ENCODE results near the gene SHISAL1. TPM values are rescaled to one million over a fixed set of nuclear protein-coding genes. Genes with fewer than 3 reads are reported as not detected.

The SHISAL1 gene
- total RNA-seq, 4 donors from 2014 or later: 0.47 to 1.9 (median 0.75) TPM

DNA sequence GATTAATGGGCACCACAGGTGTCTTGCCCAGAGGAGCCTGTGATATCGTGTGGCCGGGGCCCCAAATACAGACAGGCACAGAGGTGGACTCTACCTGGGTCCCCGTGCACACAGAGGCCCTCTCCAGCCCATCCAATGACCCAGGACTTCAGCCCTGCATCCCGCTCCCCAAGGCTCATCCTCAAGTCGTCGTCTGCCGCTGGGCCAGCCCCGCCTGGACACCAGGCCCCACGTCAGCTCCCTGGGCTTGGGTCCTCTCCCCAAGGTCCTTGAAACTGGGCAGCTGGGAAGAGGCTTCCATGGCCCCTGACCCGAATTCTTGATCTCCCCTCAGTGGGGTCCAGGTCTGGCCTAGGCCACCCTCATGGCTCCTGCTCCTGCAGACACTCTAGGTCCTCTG lies 20.2 kb downstream of the SHISAL1 start:
- DNase-seq (ENCODE audit: low spot score) (no peak), ATAC-seq (ENCODE audit: low FRiP score) (no peak)
- TF ChIP-seq, protein P1, sequence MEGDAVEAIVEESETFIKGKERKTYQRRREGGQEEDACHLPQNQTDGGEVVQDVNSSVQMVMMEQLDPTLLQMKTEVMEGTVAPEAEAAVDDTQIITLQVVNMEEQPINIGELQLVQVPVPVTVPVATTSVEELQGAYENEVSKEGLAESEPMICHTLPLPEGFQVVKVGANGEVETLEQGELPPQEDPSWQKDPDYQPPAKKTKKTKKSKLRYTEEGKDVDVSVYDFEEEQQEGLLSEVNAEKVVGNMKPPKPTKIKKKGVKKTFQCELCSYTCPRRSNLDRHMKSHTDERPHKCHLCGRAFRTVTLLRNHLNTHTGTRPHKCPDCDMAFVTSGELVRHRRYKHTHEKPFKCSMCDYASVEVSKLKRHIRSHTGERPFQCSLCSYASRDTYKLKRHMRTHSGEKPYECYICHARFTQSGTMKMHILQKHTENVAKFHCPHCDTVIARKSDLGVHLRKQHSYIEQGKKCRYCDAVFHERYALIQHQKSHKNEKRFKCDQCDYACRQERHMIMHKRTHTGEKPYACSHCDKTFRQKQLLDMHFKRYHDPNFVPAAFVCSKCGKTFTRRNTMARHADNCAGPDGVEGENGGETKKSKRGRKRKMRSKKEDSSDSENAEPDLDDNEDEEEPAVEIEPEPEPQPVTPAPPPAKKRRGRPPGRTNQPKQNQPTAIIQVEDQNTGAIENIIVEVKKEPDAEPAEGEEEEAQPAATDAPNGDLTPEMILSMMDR (IDR thresholded peaks at IDR 0.05): no peak

DNA sequence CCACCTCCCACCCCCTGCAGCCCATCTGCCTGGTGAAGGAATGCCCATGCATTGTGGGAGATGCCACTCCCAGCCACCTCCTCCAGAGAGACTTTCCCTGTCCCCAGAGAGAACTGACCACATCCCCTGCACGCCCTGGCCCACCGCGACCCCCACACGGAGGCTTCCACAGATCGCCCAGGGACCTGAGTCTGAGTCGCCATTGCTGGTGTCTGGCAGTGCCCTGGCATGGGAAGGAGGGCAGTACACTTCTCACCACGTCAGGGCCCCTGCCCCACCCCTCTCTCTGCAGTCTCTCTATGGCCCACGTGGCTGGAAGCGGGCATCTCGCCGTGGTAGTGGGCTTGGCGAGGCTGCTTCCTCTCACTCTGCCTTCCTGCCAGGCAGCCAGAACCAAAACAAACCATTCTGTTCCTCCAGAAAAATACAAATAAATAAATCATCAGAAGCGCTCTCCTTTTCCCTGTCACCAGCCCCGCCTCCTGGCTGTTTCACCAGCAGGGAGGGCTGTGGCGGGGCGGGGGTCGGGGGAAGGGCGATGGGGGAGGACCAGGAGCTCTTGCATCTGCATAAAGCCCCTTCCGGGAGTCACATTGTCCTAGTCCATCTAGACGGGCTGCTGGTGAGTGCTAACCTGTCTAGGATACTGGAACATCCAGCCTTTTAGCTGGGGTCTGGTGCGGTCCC lies 20.9 kb downstream of the SHISAL1 start:
- TF ChIP-seq, protein P1 (IDR thresholded peaks at IDR 0.05): no peak
- DNase-seq (ENCODE audit: low spot score) (no peak), ATAC-seq (ENCODE audit: low FRiP score) (no peak)

DNA sequence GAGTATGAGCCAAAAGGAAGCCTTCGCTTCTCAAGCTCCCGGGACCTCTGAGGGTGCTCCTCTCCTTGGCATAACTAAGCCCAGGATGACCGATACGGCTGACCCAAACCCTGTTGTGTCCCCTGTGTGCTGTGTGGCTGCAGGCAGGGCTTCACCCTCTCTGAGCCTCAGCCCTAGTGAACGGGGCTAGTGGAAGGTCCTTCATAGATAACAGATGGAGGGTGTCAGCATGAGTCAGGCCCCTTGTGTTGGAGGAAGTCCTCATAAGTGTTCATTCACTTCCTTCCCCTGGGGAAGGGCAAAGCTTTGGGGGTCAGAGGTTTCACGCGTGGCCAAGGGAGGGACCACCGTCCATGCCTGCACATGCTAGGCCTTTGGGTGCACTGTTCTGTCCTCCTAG lies 21.5 kb downstream of the SHISAL1 start:
- DNase-seq (ENCODE audit: low spot score): no peak
- no peak for ATAC-seq (ENCODE audit: low FRiP score)
- TF ChIP-seq, protein P1 (IDR thresholded peaks at IDR 0.05): no peak

DNA sequence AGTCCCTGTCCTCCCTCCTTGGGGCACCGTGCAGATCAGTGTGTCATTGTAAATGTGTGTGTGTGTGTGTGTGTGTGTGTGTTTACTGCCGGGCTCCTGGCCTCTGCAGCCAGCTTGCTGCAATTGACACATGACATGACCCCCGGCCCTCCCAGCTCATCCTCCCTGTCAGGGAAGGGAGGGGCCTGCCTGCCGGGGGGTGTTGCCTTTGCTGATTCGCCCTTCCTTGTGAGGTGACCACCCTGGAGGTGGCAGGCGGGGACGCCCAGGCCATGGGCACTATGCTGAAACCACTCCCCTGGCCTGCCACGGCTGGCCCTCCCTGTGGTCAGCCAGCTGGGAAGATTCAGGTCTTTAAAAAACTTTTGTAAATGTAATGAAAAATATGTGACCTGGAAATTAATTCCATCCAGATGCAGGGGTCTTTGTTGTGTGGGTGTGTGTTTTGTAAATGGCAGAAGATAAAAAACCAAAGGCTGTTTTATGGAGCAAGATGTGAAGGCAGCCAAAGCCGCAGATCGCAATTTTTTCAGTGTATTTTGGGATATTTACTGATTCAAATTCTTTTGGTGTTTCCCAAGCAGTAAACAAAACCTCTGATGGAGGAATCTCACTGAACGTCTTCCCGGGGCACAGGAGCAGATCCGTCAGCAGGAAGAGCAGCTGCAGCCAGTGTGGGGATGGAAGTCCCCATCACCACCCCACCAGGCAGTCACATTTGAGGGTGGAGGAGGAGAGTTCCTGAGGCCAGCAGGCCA lies 23.2 kb downstream of the SHISAL1 start:
- TF ChIP-seq, protein P1 (IDR thresholded peaks at IDR 0.05): no peak
- DNase-seq (ENCODE audit: low spot score) (no peak), ATAC-seq (ENCODE audit: low FRiP score) (no peak)

DNA sequence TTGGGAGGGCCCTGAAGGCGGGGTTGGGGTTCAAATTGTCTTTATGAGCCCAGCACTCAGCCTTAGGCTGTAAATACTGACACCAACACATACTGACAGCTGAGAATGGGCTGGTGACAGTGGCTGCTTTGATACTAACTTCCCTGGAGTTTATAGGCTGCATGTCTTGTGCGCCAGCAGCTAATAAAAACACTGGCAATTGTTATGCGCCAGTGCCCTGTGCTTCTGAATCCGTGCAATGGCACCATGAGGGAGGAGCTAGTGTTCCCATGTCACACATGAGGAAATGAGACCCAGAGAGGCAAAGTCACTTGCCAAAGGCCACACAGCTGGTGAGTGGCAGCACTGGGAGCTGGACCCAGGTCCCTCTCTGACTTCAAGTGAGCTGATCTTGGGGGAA lies 23.8 kb downstream of the SHISAL1 start:
- DNase-seq (ENCODE audit: low spot score) (no peak), ATAC-seq (ENCODE audit: low FRiP score) (no peak)
- TF ChIP-seq, protein P1 (IDR thresholded peaks at IDR 0.05): no peak

DNA sequence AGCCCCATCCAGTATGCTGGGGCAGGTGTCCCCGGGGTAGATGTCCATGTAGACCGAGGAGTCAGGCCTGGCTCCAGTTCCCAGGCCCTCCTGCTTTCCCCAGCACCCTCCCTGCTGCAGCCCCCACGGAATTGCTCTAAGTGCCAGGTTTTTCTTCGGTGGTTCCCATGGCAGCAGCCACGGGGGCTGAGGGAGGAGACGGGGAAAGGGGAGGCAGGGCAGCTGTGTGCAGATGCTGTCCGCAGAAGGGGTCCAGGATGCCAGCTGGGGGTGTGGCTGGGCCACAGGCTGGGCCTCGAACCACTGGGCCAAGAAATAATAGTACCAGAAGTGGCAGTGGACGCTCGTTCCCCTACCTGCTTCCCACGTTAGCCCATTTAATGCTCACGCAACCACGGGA lies 25.0 kb downstream of the SHISAL1 start:
- TF ChIP-seq, protein P1 (IDR thresholded peaks at IDR 0.05): no peak
- DNase-seq (ENCODE audit: low spot score) (no peak), ATAC-seq (ENCODE audit: low FRiP score) (no peak)
